Osteocyte (in vitro differentiated cells): ENCODE data around the gene AFG3L2. TPM values are rescaled to one million over a fixed set of nuclear protein-coding genes. Genes with fewer than 3 reads are reported as not detected.

Source experiments
- DNase-seq: peaks from one replicate; pipeline ENCODE4 v3.0.0; 2021; ENCODE audit warnings: mixed read lengths; ENCODE audit not compliant: unreplicated experiment; ENCODE audit errors: extremely low spot score
- H3K27ac Mint-ChIP-seq: one replicate; pipeline ENCODE4 v1.8.0; 2021; ENCODE audit warnings: mild to moderate bottlenecking, mixed read lengths; ENCODE audit not compliant: unreplicated experiment
- H3K27me3 Mint-ChIP-seq: one replicate; pipeline ENCODE4 v1.8.0; 2021; ENCODE audit warnings: mixed read lengths; ENCODE audit not compliant: unreplicated experiment
- H3K36me3 Mint-ChIP-seq: one replicate; pipeline ENCODE4 v1.8.0; 2021; ENCODE audit warnings: mixed read lengths; ENCODE audit not compliant: unreplicated experiment
- H3K4me1 Mint-ChIP-seq: one replicate; pipeline ENCODE4 v1.8.0; 2021; ENCODE audit warnings: mixed read lengths; ENCODE audit not compliant: unreplicated experiment
- H3K4me3 Mint-ChIP-seq: one replicate; pipeline ENCODE4 v1.8.0; 2021; ENCODE audit warnings: mild to moderate bottlenecking, moderate library complexity, mixed read lengths; ENCODE audit not compliant: unreplicated experiment
- H3K9me3 Mint-ChIP-seq: one replicate; pipeline ENCODE4 v1.8.0; 2021; ENCODE audit warnings: mixed read lengths; ENCODE audit not compliant: unreplicated experiment
- long read RNA-seq: library from polyadenylated mRNA; unstranded; transcript quantifications from one replicate; pipeline ENCODE4 v2.0.0, GENCODE V29; 2021
- total RNA-seq: library from RNA; stranded (reverse); gene quantifications from 2 replicates; pipeline ENCODE4 v1.2.1, GENCODE V29; 2021
- TF ChIP-seq, protein P1 (sequence below): fragments of 200-600 bp; sonication (generic); IDR thresholded peaks from 2 replicates; pipeline ENCODE4 v1.5.0; 2021; ENCODE audit warnings: antibody characterized with exemption, mild to moderate bottlenecking, moderate library complexity

AFG3L2 gene
- total RNA-seq = 44.4 TPM in 2 replicates
- long read RNA-seq, transcript AFG3L2-201 (17 exons, 3,247 nt) = major isoform, 18 of 40 reads
- long read RNA-seq, partial matches to known transcripts = 16 of 40 reads
- long read RNA-seq, other reads (novel, unspliced or antisense) = 6 of 40 reads

DNA sequence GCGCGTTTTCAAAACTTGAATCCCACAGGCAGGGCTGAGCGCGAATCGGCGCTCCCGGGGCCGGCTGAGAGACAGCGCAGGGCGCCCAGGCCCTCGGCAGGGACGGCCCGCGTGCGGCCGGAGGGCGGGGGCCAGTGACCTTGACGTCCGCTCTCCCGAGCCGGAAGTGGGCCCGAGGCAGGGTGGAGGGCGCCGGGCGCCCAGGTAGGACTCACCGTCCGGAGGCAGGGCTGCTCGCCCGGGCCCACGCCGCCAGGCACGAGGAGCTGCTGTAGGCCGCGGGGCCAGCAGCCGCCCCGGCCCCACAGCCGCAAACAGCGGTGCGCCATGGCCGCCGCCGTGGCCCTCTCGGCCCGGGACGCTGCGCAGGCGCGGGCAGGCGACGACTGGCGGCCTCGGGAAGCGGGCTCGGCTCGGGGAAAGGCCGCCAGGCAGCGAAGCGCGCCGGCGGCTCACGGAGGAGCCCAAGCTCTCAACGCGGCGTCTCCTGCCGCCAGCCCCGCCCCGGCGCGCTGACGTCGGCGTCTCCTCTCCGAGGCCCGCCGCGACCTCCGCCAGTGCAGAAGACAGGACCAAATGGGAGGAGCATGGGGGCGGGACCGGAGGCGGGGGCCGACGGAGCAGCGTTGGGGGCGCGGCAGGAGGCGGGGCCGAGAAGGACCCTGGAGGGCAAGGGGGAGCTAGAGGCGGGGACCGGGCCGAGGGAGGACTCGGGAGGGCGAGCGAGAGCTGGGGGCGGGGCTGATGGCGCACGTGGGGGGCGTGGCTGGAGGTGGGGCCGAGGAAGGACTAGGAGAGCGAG, at the start of gene AFG3L2:
AFG3L2 (minus strand) TSS at position 474 of the 802 bp plus-strand sequence; CDS start at position 329, 145 bp downstream.
- TF ChIP-seq, protein P1, sequence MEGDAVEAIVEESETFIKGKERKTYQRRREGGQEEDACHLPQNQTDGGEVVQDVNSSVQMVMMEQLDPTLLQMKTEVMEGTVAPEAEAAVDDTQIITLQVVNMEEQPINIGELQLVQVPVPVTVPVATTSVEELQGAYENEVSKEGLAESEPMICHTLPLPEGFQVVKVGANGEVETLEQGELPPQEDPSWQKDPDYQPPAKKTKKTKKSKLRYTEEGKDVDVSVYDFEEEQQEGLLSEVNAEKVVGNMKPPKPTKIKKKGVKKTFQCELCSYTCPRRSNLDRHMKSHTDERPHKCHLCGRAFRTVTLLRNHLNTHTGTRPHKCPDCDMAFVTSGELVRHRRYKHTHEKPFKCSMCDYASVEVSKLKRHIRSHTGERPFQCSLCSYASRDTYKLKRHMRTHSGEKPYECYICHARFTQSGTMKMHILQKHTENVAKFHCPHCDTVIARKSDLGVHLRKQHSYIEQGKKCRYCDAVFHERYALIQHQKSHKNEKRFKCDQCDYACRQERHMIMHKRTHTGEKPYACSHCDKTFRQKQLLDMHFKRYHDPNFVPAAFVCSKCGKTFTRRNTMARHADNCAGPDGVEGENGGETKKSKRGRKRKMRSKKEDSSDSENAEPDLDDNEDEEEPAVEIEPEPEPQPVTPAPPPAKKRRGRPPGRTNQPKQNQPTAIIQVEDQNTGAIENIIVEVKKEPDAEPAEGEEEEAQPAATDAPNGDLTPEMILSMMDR = no peak
- Mint-ChIP-seq H3K4me1 (peaks cover 40% of the 10 kb centered on the region), H3K27me3 (no peaks in the 10 kb centered on the region), H3K27ac (peak within 1 kb of the TSS; percentile 98), H3K4me3 (peak within 1 kb of the TSS; percentile 86), H3K9me3 (no peaks in the 10 kb centered on the region), H3K36me3 (no peaks in the 10 kb centered on the region)
- DNase-seq = peak; percentile 100

DNA sequence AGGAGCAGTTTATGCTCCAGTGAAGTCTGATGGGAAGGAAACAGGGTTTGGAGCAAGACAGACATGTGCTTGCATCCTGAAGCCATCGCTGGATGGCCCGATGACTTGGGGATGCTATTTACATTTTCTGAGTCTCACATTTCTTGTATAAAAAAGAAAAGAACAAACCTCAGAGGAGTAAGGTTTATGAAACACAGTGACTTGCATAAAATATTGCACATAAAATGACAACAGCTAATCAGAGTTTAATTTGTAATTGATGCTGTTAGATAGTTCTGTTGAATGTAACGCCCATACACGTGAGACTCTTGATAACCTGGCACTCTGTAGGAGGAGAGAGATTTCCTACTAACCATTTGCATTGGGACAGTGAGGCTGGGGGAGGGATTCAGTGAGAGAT, 47.2 kb upstream of the AFG3L2 start:
- no peak overlapping the region for H3K27ac Mint-ChIP-seq
- peaks cover 12% of the 10 kb centered on the region for H3K36me3 Mint-ChIP-seq
- H3K9me3 Mint-ChIP-seq = no peaks in the 10 kb centered on the region
- H3K4me1 Mint-ChIP-seq = peaks cover 8% of the 10 kb centered on the region
- no peaks in the 10 kb centered on the region for H3K27me3 Mint-ChIP-seq
- no peak overlapping the region for H3K4me3 Mint-ChIP-seq
- DNase-seq = no peak
- TF ChIP-seq, protein P1 = no peak

DNA sequence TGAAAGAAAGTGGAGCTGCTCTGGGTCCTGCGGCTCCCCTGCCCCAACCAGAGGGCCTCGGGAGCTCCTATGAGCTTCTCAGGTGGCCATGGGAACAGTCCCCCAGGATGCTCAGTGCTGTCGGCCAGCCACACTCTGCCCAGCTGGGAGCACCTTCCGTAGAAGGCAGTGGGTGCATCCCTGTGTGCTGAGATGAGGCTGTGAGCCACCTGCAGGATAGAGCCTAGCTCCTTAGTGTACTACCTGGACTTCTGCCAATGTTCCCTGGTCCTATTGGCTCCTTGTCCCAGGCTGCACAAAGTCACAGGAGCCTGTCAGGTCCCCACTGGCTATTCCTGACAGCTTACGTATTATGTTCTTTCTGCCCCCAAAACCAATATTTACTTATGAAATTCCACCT, 46.8 kb upstream of the AFG3L2 start:
- H3K36me3 Mint-ChIP-seq = peaks cover 12% of the 10 kb centered on the region
- no peak for DNase-seq
- peaks cover 8% of the 10 kb centered on the region for H3K4me1 Mint-ChIP-seq
- no peaks in the 10 kb centered on the region for H3K9me3 Mint-ChIP-seq
- no peaks in the 10 kb centered on the region for H3K27me3 Mint-ChIP-seq
- no peak overlapping the region for H3K27ac Mint-ChIP-seq
- TF ChIP-seq, protein P1 = no peak
- H3K4me3 Mint-ChIP-seq = no peak overlapping the region

DNA sequence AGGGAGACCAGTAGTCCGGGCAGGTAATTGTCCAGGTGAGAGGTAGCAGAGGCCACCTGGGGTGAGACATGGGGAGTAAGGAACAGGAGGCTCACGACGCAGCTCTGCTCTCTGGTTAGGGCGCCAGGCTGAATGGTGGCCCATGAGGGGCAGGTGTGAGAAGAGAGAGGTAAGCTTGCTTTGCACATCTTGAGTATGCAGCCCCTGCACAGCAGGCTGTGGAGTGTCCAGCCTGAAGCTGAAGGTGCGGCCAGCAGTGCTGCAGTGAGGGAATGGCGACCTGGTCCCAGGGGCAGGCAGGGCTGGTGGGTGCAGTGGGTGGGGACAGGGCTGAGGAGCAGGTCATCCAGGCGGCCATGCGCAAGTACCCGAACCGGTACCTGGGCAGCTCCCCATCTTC, 46.4 kb upstream of the AFG3L2 start:
- no peak for DNase-seq
- Mint-ChIP-seq H3K4me1 (peaks cover 8% of the 10 kb centered on the region), H3K9me3 (no peaks in the 10 kb centered on the region), H3K27ac (no peak overlapping the region), H3K4me3 (no peak overlapping the region), H3K27me3 (no peaks in the 10 kb centered on the region), H3K36me3 (peaks cover 9% of the 10 kb centered on the region)
- TF ChIP-seq, protein P1 = no peak

- peaks cover 8% of the 10 kb centered on the region for H3K36me3 Mint-ChIP-seq
- no peaks in the 10 kb centered on the region for H3K27me3 Mint-ChIP-seq
- TF ChIP-seq, protein P1 = no peak
- H3K27ac Mint-ChIP-seq = no peak overlapping the region
- no peak for DNase-seq
- no peaks in the 10 kb centered on the region for H3K9me3 Mint-ChIP-seq
- peaks cover 8% of the 10 kb centered on the region for H3K4me1 Mint-ChIP-seq
- no peak overlapping the region for H3K4me3 Mint-ChIP-seq
Measured at GRCh38 chr18:12422936-12423335, 45.9 kb upstream of the AFG3L2 start.
